ENCODE results near the gene TMEM204.

DNA sequence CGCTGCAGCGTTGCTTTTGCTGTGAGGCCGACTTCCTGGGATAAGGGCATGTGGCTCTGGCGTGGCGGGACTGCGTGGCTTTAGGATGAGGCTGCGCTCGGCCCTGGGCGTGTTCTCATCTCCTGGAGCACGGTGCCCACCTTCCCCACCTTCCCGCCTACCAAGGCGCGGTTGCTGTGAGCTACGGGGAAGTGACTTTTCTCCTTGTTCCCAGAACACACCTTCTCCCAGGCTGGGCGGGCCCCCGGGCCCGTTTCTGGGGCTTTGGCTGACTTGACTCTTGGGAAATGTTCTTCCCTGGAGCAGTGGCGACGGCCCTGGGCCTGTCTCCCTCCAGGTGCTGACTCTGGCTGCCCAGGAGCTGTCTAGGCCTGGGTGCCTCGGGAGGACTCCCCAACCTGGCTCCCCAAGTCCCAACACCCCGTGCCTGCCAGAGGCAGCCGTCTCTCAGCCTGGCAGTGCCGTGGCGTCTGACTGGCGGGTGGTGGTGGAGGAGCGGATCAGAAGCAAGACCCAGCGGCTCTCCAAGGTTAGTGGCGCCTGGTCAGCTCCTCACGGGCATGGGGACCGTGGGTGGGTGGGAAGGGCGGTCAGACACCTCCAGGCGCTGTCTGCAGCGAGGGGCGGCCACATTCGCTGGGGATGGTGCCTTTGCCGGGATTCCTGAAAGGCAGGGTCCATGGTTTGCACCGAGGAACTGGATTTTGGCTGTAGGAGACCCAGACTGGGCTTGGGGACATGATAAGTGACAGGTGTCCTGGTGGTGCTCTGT lies 28.2 kb upstream of the TMEM204 start:
- TF ChIP-seq, protein P1, sequence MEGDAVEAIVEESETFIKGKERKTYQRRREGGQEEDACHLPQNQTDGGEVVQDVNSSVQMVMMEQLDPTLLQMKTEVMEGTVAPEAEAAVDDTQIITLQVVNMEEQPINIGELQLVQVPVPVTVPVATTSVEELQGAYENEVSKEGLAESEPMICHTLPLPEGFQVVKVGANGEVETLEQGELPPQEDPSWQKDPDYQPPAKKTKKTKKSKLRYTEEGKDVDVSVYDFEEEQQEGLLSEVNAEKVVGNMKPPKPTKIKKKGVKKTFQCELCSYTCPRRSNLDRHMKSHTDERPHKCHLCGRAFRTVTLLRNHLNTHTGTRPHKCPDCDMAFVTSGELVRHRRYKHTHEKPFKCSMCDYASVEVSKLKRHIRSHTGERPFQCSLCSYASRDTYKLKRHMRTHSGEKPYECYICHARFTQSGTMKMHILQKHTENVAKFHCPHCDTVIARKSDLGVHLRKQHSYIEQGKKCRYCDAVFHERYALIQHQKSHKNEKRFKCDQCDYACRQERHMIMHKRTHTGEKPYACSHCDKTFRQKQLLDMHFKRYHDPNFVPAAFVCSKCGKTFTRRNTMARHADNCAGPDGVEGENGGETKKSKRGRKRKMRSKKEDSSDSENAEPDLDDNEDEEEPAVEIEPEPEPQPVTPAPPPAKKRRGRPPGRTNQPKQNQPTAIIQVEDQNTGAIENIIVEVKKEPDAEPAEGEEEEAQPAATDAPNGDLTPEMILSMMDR (IDR thresholded peaks at IDR 0.05): no peak
- no peak for TF ChIP-seq EZH2 (IDR thresholded peaks at IDR 0.05; ENCODE audit: borderline replicate concordance, insufficient read depth, low read depth, low read length, poor library complexity, severe bottlenecking)
